Activated naive CD4-positive, alpha-beta T cell treated with Interleukin-2 at 50 U/mL for 16 hours (primary cell): ENCODE measurements around the gene NR3C2.

Source experiments
- DNase-seq: peaks from one replicate; pipeline ENCODE4 v3.0.0-alpha.2; 2020

NR3C2 gene

DNA sequence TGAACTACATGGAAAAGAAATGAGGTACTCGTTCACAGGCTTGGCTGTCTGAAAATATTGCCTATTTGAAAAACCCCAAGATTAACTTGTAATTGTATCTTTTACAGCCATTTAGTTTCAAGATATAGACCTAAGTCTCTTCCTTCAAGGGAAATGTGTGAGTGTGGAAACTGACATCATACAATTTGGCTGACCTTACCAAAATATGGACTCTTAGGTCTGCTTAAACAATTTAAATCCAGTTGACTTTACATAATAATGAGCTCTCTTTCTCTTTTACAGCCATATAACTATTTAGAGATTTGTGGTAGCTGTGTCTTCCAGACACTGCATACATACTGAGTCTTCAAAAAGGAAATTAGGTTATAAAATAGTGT, 186.9 kb downstream of the NR3C2 start:
- no peak for DNase-seq

DNA sequence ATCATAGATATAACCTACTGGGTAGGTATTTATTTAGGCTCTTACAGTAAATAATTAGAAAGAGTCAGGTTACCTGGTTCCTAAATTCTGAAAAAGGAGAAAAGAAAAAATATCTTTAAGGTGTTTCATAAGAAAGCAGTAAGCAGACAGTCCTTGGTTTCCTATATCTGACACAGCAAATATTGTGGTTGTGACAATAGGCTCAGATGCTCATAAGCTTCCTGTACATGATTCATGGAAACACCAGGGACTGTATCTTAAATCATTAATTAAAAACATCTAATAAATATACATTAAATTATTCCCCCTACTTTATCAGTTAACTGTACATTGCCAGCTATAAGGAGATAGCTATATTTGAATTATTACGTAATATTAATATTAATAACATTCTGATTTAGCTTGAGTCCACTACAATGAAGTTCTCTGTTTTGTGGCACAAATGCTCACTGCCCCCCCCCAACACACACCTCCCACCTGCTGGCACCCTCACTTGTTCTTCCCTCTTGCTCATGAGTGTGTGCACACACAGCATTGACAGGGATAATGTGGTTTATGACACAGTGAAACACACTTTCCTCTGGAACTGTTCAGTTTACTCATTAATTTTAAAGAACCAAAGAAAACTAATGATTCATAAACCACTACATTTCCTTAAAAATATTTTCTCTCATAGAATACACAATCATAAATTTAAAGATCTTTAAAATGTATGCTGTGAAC, 187.4 kb downstream of the NR3C2 start:
- no peak for DNase-seq

DNA sequence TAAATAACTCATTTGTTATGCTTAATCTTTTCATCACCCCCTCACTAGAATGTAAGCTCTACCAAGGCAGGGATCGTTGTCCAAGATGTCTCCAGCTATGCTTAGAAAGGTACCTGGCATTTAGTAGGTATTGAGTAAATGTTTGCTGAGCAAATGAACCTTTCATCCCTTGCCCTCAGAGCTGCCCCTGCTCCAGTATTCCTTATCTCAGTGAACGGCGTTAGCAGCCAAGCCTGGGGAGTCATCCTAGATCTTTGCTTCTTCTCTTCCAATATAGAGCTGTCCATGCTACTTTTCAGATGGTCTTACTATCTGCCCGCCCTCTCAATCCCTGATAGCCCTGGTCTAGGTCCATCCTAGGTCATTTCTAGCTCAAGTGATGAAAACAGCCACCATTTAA, 188.4 kb downstream of the NR3C2 start:
- no peak for DNase-seq

DNA sequence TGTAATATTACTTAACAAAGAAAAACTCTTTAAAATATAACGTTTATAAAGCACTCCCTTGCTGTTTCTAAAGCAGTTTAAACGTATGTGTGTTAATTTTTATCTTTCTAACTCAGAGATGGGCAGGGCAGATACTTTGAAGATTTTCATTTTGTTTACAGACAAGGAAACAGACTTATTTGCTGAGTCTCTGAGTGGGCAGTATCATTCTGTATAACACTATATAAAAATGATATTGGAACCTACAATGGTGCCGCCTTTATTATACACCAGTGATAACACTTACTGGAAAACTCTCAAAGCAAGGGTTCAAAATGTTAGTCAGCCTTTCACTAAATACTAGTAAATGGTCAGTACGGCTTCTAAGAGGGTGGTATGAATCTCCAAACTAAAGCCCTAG, 193.4 kb downstream of the NR3C2 start:
- DNase-seq, result no peak

DNA sequence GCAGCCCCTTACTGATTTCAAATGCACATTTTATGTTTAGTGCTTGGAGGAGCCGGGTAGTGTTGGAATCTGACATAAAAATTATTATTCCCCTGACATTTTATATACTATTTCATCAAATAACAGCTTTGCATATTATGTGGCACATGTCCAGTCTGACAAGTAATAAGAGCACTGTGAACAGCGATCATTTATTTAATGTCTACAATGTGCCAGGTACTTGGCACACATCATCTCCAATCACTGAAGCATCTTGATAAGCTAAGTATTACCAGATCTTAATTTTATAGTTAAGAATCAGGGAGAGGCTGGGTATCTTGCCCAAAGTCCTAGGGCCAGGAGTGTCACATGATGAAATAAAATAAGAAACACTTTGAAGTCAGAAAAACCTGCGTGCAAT, 197.2 kb downstream of the NR3C2 start:
- no peak for DNase-seq

DNA sequence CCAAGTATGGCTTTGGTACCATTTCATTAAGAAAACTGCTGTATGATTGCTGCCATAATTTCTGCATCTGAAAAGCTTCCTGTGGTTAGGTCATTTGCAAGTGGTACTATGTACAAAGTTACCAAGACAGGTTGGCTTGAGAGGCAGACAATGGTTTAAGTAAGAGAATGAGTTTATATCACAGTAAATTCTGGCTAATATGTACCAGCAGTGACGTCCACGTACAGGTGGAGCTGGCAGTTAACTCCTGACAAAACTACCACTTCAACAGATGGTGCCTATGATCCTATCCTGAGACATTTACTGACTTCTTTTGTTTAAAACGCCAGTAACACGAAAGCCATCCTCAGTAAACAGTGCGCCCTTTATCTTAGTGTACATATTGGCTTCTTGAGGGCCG, 198.4 kb downstream of the NR3C2 start:
- no peak for DNase-seq

DNA sequence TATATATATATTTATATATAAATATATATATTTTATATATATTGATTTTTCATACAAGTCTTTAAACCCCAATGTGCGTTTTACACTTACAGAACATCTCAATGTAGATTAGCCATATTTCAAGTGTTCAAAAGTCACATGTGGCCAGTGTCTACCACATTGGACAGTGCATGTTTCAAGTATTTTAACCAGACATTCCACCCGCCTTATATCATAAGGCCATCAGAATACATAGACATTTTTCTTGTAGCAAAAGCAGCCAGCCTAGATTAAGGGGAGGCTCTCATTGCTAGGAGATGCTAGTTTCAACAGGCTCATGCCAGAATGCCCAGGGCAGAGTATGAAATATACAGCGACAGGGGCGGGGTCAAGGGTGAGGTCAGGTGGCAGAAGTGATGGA, 202.0 kb downstream of the NR3C2 start:
- DNase-seq, result no peak

DNA sequence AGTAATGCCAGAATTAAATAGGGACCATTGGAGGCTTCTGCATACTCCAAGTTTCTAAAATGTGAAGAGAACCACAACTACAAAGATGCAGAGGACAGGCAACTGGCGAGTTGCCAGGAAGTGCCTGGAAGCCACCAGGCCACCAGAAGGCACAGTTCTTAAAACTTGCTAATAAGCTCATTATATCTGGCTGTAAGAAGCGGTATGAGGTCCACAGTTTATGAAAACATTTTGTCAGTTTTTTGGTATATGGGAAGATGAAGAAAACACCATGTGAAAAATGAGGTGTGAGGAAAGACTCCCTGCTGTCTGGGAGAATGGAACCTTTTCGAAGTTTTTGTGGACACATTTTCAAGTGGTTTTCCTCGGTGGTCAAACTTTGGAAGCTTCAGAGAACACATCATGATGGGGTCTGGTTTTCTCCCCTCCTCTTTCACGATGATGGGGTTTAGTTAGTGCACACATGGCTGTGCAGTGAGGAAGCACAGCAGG, 202.7 kb downstream of the NR3C2 start:
- no peak for DNase-seq

DNA sequence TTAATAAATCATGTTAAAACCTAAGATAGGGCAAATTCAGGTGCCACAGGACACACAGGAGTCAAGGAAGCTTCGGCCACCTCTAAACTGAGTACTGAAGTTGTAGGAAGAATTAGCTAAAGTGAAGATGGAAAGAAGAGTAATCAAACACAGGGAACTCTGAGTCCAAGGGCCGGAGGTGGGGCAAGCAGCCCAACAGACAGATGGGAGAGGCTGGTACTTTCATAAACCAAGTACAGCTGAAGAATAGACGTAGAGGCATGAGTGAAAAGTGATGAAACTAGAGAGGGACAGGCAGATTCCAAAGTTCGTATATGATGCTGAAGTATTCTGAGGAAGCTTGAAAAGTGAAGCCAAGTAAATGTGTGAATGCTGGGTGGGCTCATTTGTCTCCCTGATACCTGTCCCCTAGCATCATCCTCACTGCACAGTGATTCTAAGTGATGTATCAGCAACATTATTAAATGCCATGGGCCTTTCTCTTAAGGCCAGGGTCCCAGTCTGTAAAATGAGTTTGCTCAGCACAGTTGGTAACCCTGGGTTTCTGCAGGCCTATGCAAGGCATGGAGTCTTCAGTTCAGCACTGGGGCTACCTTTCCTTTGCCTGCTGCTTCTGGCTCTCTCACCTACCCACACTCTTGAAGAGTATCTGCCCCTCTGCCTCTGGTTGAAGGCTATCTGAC, 203.3 kb downstream of the NR3C2 start:
- no peak for DNase-seq

DNA sequence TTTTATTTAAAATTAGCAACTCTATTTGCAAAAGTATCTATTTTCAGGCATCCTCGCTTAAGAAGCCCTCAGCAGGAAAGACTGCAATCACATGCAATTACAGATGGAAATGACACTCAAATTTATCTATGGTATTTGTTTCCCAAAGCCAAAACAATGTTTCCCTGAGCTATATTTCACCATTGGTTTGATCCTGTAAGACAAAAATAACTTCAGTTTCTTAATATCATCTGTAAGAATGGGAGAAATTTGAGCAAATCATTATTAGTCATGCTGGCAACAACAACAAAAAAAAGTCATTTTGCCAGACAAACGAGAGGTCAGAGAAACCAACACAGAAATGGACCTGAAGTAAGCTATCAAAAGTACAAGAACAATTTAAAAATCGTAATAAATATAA, 204.1 kb downstream of the NR3C2 start:
- DNase-seq, result no peak

DNA sequence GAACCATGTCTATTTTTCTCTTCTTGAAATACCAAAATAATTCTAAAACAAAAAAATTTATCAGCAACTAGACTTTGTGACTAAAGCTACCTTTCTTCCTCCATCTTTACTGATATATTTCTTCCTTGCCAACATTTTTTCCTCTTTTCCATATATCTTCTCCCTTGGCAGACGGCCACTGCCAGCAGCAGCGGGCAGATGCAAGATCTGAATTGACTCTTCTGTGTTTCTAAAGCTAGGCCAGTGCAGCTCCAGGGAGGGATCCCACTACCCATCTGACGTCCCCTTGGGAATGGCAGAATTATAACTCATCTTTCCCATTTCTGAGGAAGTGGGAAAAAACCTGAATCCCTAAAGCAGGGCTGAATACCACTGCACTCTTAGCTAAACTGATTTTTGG, 206.4 kb downstream of the NR3C2 start:
- no peak for DNase-seq

DNA sequence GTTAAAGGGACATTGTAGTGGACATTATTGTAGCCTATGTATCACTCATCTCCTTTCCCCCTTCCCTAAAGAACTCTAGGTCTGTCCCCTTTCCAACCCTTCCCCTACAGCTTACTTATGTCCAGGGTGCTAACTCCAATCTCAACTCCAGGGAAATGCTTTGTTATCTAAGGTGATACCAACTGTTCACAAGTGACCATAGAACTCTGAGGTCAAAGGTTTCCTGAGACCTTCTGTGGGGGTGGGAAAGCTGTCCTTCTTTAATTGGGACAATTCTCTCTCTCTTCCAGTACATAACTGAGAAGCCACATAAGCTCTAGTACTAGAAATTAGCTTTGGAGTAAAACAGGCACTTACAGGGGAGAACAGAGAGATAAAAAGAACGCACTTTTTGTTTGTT, 212.4 kb downstream of the NR3C2 start:
- DNase-seq, result no peak

DNA sequence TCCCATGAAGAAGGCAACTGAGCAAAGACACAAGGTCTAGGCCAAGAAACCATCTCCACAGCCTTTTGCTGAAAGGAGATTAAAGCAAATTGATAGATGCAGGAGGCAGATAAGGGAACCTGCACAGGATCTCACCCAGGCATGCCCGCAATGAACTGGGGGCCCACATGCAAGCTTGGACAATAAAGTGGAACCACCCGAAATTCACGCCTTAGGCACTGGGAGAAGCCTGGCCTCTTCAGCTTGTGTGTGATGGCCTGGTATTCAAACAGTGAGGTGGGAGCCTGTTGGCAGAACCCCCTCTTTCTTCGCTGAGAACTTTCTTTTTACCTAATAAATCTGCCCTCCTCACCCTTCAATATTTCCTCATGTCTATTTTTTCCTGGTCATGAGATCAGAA, 213.2 kb downstream of the NR3C2 start:
- DNase-seq, result no peak

DNA sequence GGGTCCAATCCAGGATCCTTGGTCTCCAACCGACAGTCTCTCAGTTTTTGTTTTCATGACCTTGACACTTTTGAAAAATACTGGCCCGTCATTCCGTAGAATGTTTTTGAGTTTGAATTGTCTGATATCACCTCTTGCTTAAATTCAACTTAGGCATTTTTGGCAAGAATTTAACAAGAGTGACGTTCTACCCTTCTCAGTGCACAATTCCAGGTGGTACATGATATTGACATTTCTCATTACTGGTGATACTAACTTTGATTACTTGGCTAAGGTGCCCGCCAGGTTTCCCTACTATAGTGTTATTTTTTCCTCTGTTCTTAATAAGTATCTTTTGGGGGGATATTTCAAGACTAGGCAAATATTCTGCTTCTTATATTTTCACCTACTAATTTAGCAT, 215.1 kb downstream of the NR3C2 start:
- DNase-seq, result no peak

DNA sequence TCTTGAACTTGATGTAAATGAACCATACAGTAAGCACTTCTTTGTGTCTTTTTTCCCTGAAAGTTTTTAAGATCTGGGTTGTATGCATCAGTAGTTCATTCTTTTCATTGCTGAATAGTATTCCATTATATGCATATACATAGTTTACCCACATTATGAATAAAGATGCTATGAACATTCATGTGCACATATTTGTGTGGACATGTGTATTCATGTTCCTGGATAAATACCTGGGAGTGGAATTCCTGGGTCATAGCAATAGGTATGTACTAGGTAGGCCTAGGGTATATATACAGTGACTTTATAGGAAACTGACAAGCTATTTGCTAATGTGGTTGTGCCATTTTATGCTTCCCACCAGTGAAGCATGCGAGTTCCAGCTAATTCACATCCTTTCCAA, 215.9 kb downstream of the NR3C2 start:
- no peak for DNase-seq

DNA sequence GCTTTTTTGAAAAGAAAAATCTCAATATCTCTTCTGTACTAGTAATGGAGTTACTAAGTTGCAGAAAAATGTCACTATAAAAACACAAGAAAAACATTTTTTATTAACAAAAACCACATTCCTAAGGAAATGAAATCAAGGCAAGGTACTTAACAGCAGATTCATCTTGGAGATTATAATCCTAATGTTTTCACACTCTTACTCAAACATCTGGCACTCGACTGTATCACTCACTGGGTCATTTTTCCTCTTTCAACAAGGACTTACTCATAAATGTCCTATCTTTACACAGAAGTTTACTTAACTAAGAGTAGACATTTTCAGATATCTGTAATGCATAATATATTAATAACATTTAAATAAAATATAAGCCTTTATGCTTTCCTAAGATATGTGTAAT, 216.6 kb downstream of the NR3C2 start:
- no peak for DNase-seq

DNA sequence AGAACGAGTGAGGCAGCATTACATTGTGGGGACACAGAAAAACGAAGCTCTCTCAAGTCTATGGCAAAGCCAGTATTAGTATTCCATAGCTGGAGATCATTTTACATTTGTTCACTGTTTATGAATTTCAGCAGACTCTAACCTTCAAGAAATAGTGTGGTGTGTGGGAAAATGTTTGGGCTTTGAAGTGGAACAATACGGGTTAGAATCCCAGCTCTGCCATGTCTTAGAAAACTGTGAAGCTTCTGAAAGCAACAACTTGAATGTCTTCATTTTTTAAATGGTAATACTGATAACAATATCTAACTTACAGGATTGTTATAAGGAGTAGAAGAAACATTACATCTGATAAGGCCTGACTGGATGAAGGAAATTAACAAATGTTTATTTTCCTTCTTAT, 217.7 kb downstream of the NR3C2 start:
- no peak for DNase-seq

DNA sequence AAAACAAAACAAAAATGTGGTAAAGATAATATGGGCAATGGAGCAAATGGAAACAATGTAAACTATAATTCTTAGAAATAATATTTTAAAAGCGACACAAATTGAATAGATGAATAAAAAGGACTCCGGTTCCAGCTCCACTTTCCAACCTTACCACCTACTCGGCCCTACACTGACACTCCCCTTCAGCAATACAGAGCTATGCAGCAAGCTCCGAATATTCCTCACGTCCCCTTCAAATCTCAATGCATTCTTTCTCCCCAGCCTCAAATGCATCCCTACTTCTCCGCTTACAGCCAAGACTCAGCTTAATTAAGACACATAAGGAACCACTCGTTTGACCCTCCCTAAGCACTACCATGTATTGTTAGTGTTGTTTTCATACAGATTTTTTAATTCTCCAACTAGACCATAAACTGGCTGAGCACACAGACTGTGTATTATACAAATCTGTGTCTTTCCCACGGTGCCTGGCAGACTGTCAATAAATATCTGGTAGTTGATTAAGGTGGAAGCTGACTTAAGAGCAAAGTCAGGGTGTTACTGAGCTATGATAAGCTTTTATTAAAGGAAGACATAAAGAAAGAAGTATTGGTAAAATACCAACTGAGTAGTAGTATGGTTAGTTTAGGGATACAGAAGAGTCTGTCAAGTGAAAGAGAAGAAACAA, 219.1 kb downstream of the NR3C2 start:
- DNase-seq, result no peak

DNA sequence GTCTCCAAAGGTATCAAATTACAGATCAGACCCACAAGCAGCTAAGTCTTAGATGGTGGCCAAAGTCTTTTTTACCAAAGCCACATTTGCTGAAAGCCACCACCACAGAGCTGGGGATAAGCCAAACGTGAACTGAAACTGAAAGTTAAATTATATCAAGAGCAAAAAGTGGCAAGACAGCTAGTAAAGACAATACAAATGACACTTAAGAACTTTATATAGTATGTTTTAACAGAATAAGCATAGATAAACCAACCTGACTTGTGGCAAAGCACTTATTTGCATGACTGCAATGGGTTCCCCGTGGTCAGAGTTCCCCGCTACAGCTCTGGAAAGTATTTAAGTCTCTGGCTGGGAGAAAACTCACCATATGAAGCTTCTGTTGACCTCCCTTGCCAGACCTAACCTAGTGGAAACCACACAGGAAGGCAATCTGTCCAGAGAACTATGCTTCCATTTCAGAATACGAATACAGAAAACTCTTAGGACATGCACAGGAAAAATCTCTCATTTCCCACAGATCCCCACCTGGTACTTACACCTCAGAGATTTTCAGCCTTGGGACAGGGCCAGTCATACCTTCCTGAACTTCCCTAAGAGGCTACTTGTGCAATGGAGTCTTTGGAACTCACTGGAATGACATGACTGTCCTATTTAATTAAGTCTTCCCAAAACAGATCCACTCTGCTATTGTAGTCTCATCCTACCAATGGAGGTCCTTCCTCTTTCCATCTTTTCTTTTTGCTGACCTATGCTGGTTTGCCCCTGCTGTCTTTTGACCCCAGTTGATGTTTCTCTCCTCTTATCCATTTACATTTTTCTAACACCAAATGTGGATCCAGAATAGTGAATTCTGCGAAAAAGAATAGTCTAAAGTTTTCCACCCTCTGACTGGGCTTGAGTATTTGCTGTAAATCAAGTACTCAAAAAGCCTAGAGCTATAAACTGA, 225.1 kb downstream of the NR3C2 start:
- no peak for DNase-seq

DNA sequence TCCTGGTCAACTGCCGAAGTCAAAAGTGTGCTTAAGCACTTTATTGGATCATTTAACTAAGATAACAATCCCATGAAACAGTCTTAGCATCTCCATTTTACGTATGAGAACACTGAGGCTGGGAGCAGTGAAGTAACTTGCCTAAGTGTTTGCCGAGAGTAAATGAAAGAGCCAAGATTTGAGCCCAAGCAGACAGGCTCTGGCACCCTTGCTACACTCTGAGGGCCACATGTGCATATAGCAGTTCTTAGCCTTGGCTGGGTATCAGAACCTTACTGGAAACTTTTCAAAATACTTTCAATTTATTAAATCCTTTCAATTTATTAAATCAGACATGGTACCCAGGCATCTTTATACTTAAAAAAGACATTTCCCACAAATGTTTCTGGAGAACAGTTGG, 225.9 kb downstream of the NR3C2 start:
- DNase-seq, result no peak

DNA sequence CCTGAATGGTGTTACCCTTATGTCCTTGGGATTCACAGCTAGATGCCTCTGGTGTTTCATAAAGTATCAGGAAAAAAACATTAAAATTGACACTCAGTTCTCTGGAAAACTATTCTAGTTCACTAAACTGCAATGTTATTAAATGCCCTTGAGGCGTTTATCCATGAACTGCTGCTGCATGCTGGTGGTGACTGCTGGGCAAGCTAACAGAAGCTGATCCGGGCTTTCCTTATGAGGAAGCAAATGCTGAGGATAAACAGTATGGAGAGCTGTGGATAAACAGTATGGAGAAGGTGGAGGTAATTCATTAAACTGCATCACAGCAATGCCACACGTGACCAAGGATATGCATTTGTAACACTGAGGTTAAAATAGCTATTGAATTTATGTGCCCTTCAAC, 227.0 kb downstream of the NR3C2 start:
- DNase-seq, result no peak

DNA sequence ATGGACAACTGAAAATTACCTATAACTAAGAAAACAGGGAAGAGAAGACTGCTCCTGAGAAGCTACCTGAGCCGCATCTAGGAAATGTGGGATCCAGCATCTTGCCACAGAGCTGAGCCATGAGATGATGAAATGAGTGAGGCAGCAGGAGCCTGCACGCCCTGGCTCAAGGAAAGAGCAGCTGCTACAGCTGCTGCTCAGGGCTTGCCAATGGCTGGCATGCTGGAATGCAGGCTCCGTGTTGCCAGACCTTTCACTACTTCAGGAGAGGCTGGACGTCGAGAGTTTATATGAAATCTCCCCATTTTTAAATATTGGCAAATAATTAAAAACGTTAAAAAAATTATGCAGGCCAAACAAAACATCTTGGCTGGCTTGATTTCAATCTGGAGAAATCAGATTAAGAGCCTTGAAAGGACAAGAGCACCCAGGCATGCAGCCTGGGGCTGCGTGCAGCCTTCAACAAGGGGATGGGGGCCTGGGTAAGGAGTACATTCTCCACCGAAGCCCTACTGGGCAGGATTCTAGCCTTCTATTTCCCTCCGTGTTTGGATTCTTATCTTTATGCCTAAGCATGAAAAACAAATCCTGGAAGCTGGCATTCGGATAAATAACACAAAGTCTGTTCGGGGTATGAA, 227.6 kb downstream of the NR3C2 start:
- no peak for DNase-seq

DNA sequence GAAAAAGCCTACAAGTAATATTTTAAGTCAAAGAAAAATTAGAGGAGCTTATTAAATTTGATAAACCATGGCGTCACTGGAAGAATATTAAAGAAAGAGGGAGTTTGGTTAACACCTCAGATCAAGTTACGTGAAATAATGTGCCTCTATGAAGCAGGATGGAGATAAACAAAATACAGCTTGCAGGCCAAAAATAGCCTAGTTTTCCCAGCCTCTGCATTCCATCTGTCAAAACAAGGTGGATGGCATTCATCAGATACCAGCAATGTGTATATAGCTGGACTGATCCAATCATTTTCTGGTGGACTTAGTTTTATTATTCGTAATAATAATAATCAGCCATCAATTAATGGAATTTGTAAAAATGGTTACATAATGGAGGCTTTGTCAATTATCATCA, 230.7 kb downstream of the NR3C2 start:
- DNase-seq, result no peak
